SIG-M5 (cell line): ENCODE measurements around the gene PTP4A2.
A peak's percentile ranks its signal among the peaks of the same experiment; 100 is the strongest.

Source experiments
- DNase-seq: peaks from one replicate; lab custom pipeline; 2025; lab: John Stamatoyannopoulos, UW

PTP4A2 gene

DNA sequence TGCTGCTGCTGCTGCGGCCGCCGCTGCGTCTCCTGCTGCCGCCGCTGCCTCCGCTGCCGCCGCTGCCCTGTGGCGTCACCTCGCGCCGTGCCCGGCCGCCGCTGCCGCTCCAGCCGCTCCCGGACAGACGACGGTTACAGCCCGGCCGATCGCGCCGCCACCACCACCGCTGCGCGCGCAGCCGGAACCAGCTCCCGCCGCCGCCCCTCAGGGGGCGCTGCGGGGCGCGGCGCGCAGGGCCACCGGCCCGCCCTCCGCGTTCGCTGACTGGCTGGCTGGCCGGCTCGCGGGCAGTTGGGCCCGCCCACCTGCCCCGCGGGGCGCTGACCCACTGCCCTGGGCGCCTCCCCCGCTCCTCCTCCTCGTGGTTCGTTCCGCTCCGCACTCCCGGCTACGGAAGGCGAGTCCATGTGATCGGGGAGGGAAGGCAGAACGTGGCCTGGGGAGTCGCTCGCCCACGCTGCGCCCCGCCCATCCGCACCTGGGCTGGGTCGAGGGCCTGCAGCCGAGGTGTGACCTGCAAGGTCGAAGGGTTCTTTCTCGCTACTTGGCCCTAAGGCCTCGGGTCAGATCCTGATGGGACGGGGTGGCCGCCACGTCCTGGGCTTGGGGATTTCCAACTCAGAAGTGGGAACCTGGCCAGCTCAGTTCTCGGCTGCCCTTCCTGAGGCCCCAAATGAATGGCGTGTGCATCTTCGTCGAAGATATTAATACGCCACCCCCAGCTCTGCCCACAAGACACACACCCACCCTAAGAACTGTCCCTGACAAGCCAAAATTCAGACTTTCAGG is at the start of gene PTP4A2:
Gene PTP4A2 (minus strand): TSS at position 185 of the 792 bp plus-strand sequence. CDS start 19,303 bp downstream, outside the sequence.
- DNase-seq, result no peak

DNA sequence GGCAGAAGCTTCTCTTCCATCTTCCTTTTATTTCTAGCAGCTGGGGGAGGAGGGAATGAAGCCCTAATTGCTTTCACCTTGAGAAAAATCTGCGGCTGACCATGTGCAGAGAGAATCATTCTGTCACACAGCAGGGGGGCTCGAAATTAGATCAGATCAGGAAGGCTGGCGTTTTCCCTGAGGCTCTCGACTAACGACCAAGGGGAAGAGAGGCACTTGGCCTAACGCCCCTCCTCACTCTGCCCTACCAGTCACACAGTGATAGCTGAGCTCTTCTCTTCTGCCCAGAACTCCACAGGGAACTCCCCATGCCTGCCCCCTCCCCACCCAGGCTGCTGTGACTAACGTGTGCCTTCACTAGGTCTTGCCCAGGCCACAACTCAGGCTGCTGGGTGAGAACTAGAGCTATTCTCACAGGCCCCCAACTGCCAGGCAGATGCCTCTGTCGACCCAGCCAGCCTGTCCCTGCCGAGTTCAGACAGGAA is 49.0 kb upstream of the PTP4A2 start:
- no peak for DNase-seq

DNA sequence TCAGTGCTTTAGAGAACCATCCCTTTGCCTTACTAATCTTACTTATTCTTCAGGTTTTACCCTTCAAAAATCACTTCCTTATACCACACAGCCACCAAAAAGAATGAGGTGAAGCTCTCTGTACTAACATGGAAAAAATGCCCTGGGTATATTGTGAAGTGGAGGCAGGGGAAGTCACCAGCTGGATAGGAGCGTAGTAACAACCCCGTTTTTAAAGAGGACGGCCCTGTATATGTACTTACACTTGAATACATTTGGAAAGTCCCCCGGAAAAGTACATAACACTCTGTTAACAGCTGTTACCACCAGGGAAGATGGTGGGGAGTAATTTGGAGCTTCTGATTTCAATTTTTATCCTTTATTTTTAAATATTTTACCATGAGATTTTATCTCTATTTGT is 47.3 kb upstream of the PTP4A2 start:
- no peak for DNase-seq

DNA sequence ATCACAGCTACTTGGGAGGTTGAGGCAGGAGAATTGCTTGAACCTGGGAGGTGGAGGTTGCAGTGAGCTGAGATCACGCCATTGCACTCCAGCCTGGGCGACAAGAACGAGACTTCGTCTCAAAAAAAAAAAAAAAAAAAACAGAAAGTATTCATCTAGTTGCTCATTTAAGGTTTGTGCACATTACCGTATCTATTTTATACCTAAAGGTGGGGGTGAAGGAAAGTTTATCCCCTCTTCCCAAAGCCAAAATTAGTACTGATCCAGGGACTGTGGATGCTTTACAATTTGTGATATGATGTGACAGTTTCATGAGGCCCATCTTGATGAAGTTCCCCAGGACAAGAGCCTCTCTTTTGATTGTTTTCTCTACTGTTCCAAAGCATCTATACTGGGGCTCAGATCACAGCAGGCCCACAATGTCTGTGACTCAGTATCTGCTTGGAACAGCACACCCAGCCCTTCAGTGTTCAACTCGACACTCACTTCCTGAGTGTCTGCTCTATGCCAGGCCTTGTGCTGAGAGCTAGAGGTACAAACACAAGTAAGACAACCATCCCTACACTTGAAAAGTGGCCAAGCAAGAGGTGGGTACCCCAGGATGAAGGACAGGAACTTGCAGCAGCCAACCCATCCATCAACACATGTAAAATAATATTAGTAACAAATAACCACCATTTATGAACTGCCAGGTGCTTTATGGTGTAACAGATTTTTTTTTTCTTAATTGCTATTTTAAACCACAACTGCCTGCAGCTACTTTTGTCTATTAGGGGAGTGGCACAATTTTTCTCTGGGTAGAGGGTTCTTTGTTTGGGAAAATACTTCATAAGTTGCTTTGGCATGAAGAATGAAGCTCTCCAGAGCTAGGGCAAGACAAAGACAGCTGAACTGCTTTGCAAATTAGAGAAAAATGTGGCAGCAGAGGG is 46.5 kb upstream of the PTP4A2 start:
- no peak for DNase-seq

DNA sequence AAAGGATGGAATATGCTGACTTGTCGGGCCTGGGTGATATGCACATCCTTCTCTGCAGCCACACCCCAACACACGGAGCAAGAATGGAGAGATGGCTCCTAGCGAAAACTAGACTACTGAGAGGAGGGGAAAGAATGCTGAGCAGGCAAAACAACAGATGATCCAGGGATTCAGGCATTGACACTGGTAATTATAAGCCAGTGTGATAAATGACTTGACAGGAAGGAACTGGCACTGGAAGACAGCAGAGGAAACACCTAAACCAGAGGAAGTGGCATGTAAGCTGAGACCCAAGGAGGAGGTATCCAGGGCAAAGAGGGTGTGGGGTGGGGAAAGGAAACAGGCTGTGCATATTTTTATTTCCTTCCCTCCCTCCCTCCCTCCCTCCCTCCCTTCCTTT is 43.8 kb upstream of the PTP4A2 start:
- DNase-seq, result no peak

DNA sequence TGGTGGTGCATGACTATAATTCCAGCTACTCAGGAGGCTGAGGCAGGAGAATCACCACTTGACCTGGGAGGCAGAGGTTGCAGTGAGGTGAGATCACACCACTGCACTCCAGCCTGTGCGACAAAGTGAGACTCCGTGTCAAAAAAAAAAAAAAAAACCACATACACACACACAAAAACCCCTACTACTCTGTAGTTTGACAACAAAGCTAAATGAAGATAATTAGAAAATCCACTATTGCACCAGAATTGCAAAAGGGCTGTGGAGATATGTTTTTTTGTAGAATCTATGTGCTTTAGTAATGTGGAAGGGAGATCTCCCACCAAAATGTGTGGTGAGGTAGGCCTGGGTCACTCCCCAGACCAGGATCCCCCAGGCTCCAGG is 43.3 kb upstream of the PTP4A2 start:
- DNase-seq, result no peak

DNA sequence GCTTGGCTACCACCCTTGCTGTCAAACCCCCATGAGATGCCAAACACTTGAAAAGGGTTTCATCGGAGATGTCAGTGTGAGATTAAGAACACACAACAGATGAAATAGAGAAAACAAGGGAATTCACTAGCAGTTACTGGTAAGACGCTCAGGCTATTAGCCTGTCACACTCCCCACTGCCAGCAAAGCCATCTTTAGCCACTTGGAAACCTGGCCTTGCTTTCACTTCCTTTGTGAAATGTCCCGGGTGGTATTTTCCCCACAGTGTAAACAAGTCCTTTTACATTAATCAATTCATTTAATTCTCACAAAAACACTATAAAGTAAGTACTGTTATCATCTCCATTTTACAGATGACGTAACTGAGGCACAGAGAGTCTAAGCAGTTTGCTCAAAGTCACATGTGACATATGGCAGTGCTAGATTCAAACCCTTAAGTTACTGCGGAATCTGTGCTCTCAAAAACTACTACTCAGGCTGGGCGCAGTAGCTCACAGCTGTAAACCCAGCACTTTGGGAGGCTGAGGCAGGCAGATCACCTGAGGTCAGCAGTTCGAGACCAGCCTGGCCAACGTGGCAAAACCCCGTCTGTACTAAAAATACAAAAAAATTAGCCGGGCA is 42.8 kb upstream of the PTP4A2 start:
- no peak for DNase-seq

DNA sequence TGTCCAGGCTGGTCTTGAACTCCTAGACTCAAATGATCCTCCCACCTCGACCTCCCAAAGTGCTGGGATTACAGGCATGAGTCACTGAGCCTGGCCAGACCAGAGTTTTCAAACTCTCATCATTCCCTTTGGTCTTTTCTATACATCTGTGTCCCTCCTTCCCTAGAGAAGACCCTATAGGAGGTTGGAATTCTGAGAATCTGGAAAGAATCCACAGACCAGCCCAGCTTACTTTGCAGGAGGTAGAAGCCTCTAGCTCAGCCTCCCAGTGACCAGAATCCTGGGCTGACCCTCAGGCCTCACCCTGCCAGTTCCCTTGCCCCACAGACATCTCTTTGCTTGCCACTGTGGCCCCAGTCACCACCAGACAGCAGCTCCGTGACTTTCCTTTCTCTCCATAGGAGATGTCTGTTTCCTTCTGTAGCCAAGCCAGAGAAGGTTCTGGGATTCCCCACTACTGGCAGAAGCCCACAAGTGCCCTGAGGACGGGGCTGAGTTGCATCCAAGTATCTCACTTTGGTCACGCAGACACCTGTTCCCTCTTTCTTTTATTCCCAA is 40.8 kb upstream of the PTP4A2 start:
- no peak for DNase-seq

DNA sequence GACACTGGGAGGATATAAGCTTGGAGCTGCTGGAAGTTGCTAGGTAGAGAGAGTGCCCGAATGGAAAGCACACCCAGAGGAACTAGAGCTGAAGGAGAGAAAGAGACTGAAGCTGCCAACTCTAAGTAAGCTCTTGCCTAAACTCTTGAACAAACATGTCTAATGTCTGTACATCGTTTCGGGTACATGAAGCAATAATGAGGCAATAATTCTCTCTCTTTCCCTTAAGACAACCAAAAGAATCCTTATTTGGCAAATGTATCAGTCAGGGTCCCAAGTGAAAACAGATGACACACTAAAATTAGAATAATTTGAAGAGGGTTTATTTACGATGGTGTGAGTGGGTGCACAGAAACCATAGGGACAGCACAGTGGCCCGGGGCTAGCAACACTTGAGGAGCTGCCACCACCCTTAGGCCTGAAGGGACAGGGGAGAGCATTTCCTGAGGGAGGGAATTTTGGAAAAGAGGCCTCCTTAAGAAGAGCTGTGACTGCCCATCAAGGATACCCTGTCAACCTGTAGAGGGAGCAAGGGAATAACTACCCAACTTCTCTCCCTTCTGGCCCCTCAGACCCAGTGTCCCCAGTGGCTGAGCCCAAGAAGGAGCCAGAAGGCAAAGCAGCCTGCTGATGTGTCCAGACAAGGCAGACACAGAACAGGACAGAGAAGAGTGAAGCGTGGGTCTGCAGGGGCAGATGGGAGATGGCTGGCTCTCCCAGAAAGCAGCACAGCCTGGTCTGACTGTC is 39.4 kb upstream of the PTP4A2 start:
- no peak for DNase-seq

DNA sequence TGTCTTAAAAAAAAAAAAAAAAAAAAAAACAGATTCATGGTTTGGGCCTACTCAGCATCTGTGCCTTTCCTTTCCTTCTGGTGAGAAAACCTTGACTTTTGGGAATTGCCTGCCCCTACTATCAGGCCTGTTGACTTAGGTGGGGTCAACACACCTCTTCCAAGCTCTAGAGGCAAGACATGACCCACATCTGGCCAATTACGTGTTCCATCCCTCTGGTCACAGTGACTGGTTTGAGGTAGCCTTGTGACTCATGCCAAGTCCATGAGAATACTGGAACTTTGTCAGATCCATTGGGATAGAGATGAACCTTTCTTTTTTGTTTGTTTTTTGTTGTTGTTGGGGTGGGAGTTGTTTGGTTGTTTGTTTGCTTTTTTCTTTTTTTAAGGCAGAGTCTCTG is 38.2 kb upstream of the PTP4A2 start:
- DNase-seq, result no peak

DNA sequence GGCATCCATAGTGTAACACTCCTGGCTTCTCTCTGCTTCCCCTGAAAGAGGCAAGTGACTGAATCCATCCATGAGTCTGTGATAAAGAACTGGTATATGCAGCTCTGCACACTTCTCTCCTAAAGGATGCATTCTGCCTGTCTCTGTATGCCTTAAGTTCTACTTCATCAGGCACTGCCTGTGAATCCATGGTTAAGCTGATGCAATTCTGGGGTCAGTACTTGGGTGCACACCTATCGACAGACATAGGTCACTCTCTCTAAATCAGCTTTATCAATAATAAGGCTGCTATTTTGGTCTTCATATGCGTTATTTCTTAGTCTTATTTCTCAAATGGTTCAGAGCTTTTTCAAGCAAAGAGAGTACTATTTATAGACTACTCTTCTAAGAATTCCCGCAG is 32.7 kb upstream of the PTP4A2 start:
- no peak for DNase-seq

DNA sequence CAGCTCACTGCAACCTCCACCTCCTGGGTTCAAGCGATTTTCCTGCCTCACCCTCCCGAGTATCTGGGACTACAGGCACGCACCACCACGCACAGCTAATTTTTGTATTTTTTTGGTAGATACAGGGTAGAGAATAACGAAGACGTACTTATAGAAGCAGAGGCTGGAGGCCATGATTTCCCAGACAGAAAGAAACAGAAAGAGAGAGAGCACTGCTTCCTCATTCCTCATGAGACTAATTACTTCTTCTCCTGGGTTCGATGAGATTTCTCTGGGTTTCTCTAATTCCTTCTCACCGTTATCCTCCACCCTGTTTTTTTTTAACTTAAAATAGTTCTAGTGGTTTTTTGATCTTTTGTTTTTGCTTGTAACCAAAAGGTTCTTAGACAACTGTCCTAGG is 23.4 kb upstream of the PTP4A2 start:
- no peak for DNase-seq

DNA sequence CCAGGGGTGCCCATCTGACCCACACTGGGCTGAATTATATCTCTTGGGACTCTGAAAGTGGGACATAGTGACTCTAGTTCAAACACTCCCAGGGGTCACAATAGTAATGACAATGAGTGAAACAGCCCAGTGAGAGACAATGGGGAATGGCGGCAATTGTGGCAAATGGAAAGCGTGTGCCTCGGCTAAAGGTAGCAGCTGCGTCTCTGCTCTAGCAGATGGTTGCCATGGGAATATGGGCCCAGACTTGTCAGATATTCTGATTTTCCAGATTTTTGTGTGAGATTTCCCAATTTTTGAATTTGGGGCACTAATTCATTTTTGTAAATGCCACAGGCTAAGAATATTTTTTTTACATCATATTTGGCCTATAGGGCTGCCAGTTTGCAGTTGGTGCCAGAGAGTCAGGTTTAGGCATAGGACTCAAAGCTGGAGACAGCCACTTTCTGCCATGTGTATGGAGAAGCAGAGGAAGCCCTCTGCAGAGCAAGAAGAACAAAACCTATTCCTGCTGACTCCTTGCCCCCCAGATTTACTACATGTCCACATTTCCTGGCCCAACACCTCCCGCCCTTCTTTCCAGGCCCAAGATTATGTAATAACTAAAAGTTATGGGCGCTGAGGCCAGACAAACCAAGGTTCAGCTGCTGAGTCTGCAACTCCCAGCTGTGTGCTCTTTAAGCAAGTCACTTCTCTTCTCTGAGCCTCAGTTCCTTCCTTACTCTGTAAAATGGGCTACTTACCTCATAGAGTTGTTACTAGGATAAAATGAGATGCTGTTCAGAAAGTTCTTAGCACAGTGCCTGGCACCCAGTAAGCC is 21.6 kb upstream of the PTP4A2 start:
- no peak for DNase-seq

DNA sequence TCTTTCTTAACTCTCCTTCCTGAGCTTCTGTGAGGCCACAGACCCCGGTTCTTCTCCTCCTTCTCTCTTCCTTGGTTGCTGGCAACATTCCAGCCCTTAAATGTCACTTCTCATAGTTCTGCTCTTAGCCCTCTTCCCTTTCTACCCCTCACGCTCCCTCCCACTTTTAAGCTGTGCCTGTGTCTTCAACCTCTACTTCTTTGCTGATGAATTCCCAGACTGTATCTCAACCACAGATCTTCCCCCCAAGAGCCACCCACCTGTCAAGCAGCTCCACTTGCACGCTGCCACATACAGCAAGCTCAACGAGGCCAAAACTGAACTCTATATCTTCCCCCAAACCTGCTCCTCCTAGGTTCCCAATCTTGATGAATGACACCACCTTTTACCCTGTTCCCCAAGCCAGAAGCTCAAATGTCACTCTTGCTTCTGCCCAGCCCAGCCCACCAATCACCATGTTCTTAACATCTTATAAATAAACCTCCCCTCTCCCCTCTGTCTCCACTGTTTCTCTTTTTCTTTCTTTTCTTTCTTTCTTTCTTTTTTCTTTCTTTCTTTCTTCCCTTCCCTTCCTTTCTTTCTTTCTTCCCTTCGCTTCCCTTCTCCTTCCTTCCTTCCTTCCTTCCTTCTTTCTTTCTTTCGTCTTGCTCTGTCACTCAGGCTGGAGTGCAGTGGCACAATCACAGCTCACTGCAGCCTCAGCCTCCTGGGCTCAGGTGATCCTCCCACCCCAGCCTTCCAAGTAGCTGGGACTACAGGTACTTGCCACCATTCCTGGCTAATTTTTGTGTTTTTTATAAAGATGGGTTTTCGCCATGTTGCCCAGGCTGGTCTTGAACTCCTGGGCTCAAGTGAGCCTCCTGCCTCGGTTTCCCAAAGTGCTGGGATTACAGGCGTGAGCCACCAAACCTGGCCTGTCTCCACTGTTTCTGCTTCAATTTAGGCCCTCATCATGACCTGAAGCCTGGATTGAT is 19.8 kb upstream of the PTP4A2 start:
- DNase-seq, result no peak

DNA sequence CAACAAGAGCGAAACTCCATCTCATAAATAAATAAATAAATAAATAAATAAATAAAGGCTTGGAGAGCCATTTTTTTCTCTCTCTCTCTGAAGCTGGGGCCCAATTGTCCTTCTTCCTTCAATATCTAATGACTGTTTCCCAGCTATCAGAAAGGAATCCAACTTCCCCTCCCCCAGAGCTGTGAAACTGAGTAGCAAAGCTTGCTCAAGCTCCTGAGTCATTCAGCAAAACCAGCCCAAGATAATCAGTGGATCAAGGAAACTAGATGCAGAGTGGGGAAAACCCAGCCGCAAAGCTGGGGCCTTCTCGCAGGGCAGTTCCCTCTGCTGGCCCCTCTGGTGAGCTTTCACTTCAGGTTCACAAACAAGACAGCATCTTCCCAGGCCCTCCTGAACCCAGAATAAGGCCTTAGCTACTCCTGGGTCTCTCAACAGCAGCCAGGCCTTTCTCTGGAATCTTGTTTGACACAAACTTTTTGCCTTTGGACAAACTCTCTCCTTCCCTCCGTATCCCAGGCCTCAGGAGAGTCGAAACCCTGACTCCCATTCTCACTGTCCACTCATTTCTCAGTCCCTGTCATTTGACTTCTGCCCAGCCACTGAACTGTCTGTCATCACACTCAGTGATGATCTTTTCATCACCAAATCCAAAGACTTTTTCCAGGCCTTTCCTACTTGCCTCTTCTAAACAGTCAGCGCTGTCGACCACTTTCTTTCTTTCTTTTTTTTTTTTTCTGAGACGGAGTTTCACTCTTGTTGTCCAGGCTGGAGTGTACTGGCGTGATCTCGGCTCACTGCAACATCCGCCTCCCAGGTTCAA is 18.0 kb upstream of the PTP4A2 start:
- DNase-seq, result peak; percentile 81

DNA sequence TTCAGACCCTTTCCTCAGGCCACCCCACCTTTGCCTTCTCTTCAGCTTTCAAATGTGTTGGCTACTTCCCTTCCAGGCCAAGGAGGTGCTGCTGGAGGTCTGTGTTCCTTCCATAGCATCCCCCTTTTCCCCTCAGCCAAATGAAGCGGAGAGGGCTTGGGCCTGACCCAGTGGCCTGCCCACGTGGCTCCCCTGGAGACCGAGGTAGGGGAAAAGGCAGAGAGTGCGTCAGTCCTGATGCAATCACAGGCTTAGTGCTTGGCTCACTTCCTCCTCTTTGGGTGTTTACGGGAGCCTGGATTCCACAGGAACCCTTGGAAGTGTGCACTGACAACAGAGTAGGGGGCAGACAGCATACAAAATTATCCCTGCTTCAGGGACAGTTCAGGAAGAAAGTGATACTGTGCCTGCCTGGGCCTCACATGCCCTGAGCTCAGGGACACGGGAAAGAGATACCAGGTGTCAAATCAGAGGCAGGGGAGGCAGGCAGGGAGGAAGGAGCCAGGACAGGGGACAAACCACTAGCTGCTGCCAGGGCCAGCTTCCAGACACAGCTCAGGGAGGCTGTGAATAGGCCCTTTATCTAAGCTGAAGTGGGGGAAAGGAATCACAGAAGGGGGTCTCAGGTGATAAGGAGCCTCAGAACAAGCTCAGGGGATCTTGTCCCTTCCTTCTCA is 16.6 kb upstream of the PTP4A2 start:
- DNase-seq, result no peak

DNA sequence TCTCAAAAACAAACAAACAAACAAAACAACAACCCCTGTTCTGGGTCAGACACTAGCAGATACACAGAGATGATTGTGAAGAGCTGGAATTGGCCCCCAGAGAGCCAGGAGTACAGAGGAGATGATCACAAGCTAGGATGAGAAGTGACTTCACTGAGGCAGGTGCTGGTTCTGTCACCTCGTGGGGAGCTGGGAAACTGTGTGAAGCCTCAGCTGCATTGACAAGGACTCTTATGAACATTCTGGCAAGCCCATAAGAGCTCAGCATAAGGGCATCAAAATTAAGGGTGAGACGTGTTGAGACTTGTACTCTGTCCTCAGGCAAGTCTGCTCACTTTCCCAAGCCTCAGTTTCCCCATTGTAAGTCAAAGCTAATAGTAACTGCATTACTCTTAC is 14.7 kb upstream of the PTP4A2 start:
- DNase-seq, result no peak

DNA sequence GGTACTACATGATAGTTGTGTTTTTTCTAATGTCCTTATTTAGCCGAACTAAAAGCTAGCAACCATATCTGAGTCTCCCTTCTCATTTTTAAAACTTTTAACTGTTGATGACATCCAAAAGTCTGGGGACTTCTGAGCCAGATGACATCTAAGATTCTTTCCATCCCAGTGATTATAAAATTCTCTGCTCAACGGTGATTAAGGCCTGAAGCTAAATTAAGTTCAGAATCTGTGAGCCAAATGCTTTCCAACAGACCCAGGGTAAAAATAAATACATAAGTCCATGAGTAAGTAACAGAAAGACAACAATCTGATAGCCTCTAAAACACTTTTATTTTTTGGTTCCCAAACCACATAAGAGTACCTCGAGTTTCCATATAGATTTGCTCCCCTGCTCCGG is 13.1 kb upstream of the PTP4A2 start:
- DNase-seq, result no peak
